CD14-positive monocyte (primary cell): Measurements from ENCODE around the gene BRPF1. TPM values are rescaled to one million over a fixed set of nuclear protein-coding genes. Genes with fewer than 3 reads are reported as not detected.
A peak's percentile ranks its signal among the peaks of the same experiment; 100 is the strongest.

Source experiments
- DNase-seq, 3 donors: peaks; one replicate each; pipeline ENCODE4 v3.0.0-alpha.2; 2011 to 2022
- H2AFZ ChIP-seq: 2 replicates; pipeline ENCODE4 v1.6.0; 2012; ENCODE audit warnings: mild to moderate bottlenecking, low read depth, low read length, inconsistent platforms; ENCODE audit not compliant: insufficient read depth, poor library complexity, severe bottlenecking
- H3K27ac ChIP-seq, 2 donors: 1 replicate in 1 of 2; 2 replicates in 1 of 2; pipeline ENCODE4 v1.5.1; 2012 to 2013; ENCODE audit warnings: low read length in 2 of 2, control low read depth in 1 of 2, inconsistent platforms in 1 of 2, low read depth in 1 of 2, mild to moderate bottlenecking in 1 of 2
- H3K27me3 ChIP-seq, 2 donors: one replicate each; pipeline versions ENCODE4 v1.6.0 to v1.6.1; 2011 to 2013; ENCODE audit warnings: low read length in 2 of 2; ENCODE audit not compliant: control insufficient read depth in 2 of 2, insufficient read depth in 2 of 2
- H3K36me3 ChIP-seq, 2 donors: replicated peaks in 1 of 2; 1 replicate in 1 of 2; 2 replicates in 1 of 2; pipeline versions ENCODE4 v1.5.1 to v1.6.1; 2012 to 2013; ENCODE audit warnings: low read length in 2 of 2, control low read depth in 1 of 2, inconsistent platforms in 1 of 2, mild to moderate bottlenecking in 1 of 2; ENCODE audit not compliant: insufficient read depth in 2 of 2, control insufficient read depth in 1 of 2
- H3K4me1 ChIP-seq, 2 donors: 1 replicate in 1 of 2; 2 replicates in 1 of 2; pipeline versions ENCODE4 v1.5.1 to v1.6.1; 2012 to 2013; ENCODE audit warnings: low read length in 2 of 2, control low read depth in 1 of 2, inconsistent platforms in 1 of 2, mild to moderate bottlenecking in 1 of 2, moderate library complexity in 1 of 2; ENCODE audit not compliant: insufficient read depth in 2 of 2, control insufficient read depth in 1 of 2
- H3K4me2 ChIP-seq: replicated peaks from 2 replicates; pipeline ENCODE3; 2012; ENCODE audit warnings: low read length, moderate library complexity, mild to moderate bottlenecking; ENCODE audit not compliant: poor library complexity, severe bottlenecking; ENCODE audit errors: extremely low read depth
- H3K4me3 ChIP-seq, 3 experiments: fragments of 200-600 bp in 1 of 3; sonication (generic) in 1 of 3; replicated peaks in 1 of 3; 1 replicate in 2 of 3; 2 replicates in 1 of 3; pipeline ENCODE4 v1.5.1; 2011 to 2013; ENCODE audit warnings: low read length in 3 of 3, mild to moderate bottlenecking in 3 of 3, control low read depth in 2 of 3, low read depth in 2 of 3, inconsistent platforms in 1 of 3, moderate library complexity in 1 of 3
- H3K79me2 ChIP-seq: 2 replicates; pipeline ENCODE4 v1.6.0; 2012; ENCODE audit warnings: mild to moderate bottlenecking, control low read depth, inconsistent platforms, low read length, moderate library complexity; ENCODE audit not compliant: insufficient read depth
- H3K9ac ChIP-seq: 2 replicates; pipeline ENCODE4 v1.6.0; 2017; ENCODE audit warnings: low read length, mild to moderate bottlenecking; ENCODE audit not compliant: insufficient read depth, poor library complexity, severe bottlenecking
- H3K9me3 ChIP-seq, 2 donors: replicated peaks in 1 of 2; 1 replicate in 1 of 2; 2 replicates in 1 of 2; pipeline versions ENCODE4 v1.5.1 to v1.6.1; 2012 to 2013; ENCODE audit warnings: low read length in 2 of 2, control low read depth in 1 of 2; ENCODE audit not compliant: control insufficient read depth in 1 of 2, insufficient read depth in 1 of 2
- H4K20me1 ChIP-seq: 2 replicates; pipeline ENCODE4 v1.6.0; 2012; ENCODE audit warnings: mild to moderate bottlenecking, low read length, control low read depth, moderate library complexity; ENCODE audit not compliant: insufficient read depth
- H3K27ac Mint-ChIP-seq, 7 donors: one replicate each; pipeline ENCODE4 v1.8.0; 2020; ENCODE audit warnings: mild to moderate bottlenecking in 7 of 7, mixed read lengths in 7 of 7, moderate library complexity in 6 of 7, inconsistent platforms in 2 of 7
- H3K27me3 Mint-ChIP-seq, 3 donors: one replicate each; pipeline ENCODE4 v1.8.0; 2021 to 2022; ENCODE audit warnings: low read depth in 3 of 3, mild to moderate bottlenecking in 3 of 3, mixed read lengths in 3 of 3, moderate library complexity in 3 of 3, inconsistent platforms in 1 of 3
- H3K36me3 Mint-ChIP-seq, 2 donors: one replicate each; pipeline ENCODE4 v1.8.0; 2020; ENCODE audit warnings: mixed read lengths in 2 of 2, inconsistent platforms in 1 of 2, mild to moderate bottlenecking in 1 of 2
- H3K4me1 Mint-ChIP-seq: one replicate; pipeline ENCODE4 v1.8.0; 2020; ENCODE audit warnings: mild to moderate bottlenecking, mixed read lengths
- H3K4me3 Mint-ChIP-seq, 2 donors: one replicate each; pipeline ENCODE4 v1.8.0; 2020; ENCODE audit warnings: mild to moderate bottlenecking in 2 of 2, mixed read lengths in 2 of 2, moderate library complexity in 1 of 2
- H3K9me3 Mint-ChIP-seq, 7 donors: one replicate each; pipeline ENCODE4 v1.8.0; 2020 to 2022; ENCODE audit warnings: mixed read lengths in 7 of 7, mild to moderate bottlenecking in 6 of 7, moderate library complexity in 6 of 7, inconsistent platforms in 2 of 7
- WGBS: methylation state at CpG from one replicate; pipeline ENCODE4 v1.1.5; 2013; ENCODE audit warnings: missing lambda C conversion rate; ENCODE audit not compliant: insufficient coverage; 5-methylcytosine and 5-hydroxymethylcytosine counted together
- intact Hi-C, 2 donors: fragments of 100-400 bp; cut with micrococcal nuclease; formaldehyde crosslinking; loops; one replicate each; pipeline versions ENCODE4 v1.15.0 to v1.15.1; 2023
- polyA plus RNA-seq, 3 donors: library from polyadenylated mRNA; depleted of rRNA in 1 of 3; unstranded in 2 of 3; stranded (reverse) in 1 of 3; fragments of 300-500 nt in 2 of 3; fragments of >200 nt in 1 of 3; fragmentation: Illumina TruSeq in 2 of 3; gene quantifications; 1 replicate in 2 of 3; 2 replicates in 1 of 3; pipeline ENCODE4 v1.2.3, GENCODE V29; 2012 to 2021
- TF ChIP-seq, protein P1 (sequence below): fragments of 200-600 bp; IDR thresholded peaks from one replicate; pipeline ENCODE4 v1.8.0; 2022; ENCODE audit warnings: antibody characterized with exemption, mild to moderate bottlenecking

BRPF1 gene
- polyA plus RNA-seq, 3 donors: 5.1 to 22.5 (median 10.4) TPM

DNA sequence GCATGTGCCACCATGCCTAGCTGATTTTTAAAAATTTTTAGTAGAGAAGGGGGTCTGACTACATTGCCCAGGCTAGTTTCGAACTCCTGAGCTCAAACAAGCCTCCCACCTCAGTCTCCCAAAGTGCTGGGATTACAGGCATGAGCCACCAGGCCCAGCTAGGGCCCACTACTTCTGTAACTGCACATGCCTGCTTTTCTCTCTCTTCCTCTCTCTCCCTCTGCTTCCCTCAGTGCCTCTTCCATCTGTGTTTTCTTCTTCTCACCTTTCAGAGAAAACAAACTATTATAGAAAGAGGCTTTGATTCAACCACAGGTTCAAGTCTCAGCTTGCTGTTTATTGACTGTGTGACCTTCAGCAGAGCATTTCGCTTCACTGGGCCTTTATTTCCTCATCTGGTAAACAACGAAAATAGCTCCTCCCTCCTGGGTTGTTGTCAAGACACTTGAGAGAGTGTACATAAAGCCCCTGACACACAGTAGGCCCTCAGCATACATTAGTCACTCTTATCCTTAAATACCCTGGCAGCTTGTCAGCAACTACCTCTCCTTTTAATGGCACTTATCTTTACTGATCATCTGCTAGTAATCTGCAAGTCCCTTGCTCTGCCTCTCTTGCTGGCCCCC lies 50.6 kb downstream of the BRPF1 start:
- H4K20me1 ChIP-seq: no peaks in the 10 kb centered on the region
- H3K27me3 Mint-ChIP-seq: no peaks in the 10 kb centered on the region
- peak overlapping the region; percentile 33 for H2AFZ ChIP-seq
- DNase-seq: peak in 1 of 3 donors; percentile 26
- peaks cover 58% of the 10 kb centered on the region in 2 donors for H3K4me1 ChIP-seq
- WGBS: 32% methylated on average over 3 of the region's 3 CpGs
- H3K9ac ChIP-seq: peak overlapping the region; percentile 16
- H3K4me1 Mint-ChIP-seq: peaks cover 64% of the 10 kb centered on the region
- intact Hi-C loops: no loop called here
- H3K27ac Mint-ChIP-seq: peak overlapping the region; percentile 68 to 93 (median 82)
- H3K36me3 Mint-ChIP-seq: peaks cover 43 to 56% of the 10 kb centered on the region in 2 donors
- no peaks in the 10 kb centered on the region for H3K27me3 ChIP-seq
- no peaks in the 10 kb centered on the region for H3K9me3 ChIP-seq
- H3K27ac ChIP-seq: peak overlapping the region; percentile 72 to 80
- H3K9me3 Mint-ChIP-seq: no peaks in the 10 kb centered on the region
- H3K36me3 ChIP-seq: peaks cover 27 to 43% of the 10 kb centered on the region in 2 donors
- peaks cover 6% of the 10 kb centered on the region for H3K79me2 ChIP-seq
- H3K4me3 Mint-ChIP-seq: no peak overlapping the region
- TF ChIP-seq, protein P1, sequence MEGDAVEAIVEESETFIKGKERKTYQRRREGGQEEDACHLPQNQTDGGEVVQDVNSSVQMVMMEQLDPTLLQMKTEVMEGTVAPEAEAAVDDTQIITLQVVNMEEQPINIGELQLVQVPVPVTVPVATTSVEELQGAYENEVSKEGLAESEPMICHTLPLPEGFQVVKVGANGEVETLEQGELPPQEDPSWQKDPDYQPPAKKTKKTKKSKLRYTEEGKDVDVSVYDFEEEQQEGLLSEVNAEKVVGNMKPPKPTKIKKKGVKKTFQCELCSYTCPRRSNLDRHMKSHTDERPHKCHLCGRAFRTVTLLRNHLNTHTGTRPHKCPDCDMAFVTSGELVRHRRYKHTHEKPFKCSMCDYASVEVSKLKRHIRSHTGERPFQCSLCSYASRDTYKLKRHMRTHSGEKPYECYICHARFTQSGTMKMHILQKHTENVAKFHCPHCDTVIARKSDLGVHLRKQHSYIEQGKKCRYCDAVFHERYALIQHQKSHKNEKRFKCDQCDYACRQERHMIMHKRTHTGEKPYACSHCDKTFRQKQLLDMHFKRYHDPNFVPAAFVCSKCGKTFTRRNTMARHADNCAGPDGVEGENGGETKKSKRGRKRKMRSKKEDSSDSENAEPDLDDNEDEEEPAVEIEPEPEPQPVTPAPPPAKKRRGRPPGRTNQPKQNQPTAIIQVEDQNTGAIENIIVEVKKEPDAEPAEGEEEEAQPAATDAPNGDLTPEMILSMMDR: no peak
- peak overlapping the region in 1 of 3 experiments; percentile 32 for H3K4me3 ChIP-seq
- H3K4me2 ChIP-seq: peak overlapping the region; percentile 41

DNA sequence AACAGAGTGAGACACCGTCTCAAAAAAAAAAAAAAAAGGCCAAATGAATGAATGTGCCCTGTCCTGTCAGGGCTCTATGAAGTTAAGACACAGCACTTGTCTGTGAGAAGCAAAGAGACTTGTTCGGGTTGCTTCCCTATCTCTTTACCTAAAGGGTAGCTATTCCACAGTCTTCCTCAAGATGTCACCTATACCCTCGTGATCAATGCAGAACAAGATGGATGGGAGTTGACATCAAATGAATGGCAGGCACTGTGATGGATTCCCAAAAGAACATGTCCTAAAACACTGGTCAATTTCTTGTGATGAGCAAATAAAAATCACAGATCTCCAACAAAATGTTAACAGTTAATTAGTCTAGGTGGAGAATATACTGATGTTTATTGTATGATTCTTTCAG lies 51.2 kb downstream of the BRPF1 start:
- Mint-ChIP-seq H3K4me3 (no peak overlapping the region), H3K9me3 (no peaks in the 10 kb centered on the region), H3K27ac (peak overlapping the region in 4 of 7 donors; percentile 11 to 83 (median 75)), H3K4me1 (peaks cover 59% of the 10 kb centered on the region), H3K27me3 (no peaks in the 10 kb centered on the region), H3K36me3 (peaks cover 44 to 62% of the 10 kb centered on the region in 2 donors)
- H3K4me1 ChIP-seq: peaks cover 51% of the 10 kb centered on the region in 2 donors
- TF ChIP-seq, protein P1: no peak
- 75% methylated on average over 1 of the region's 3 CpGs for WGBS
- no peak overlapping the region for H2AFZ ChIP-seq
- H3K9ac ChIP-seq: no peak overlapping the region
- no peaks in the 10 kb centered on the region for H3K27me3 ChIP-seq
- intact Hi-C loops: no loop called here
- H3K36me3 ChIP-seq: peaks cover 31 to 49% of the 10 kb centered on the region in 2 donors
- peak in 2 of 3 donors; percentile 20 to 27 for DNase-seq
- no peaks in the 10 kb centered on the region for H4K20me1 ChIP-seq
- no peaks in the 10 kb centered on the region for H3K9me3 ChIP-seq
- H3K4me3 ChIP-seq: no peak overlapping the region
- H3K4me2 ChIP-seq: peak overlapping the region; percentile 41
- peaks cover 6% of the 10 kb centered on the region for H3K79me2 ChIP-seq
- H3K27ac ChIP-seq: peak overlapping the region in 1 of 2 donors; percentile 72
